ENCODE data around the gene KCNH3. TPM values are rescaled to one million over a fixed set of nuclear protein-coding genes. Genes with fewer than 3 reads are reported as not detected.
A peak's percentile ranks its signal among the peaks of the same experiment; 100 is the strongest.

Gene KCNH3
- total RNA-seq, 4 donors from 2014 or later: 0.15 to 1.0 (median 0.43) TPM

- Histone ChIP-seq H3K4me1 (peaks cover 30% of the 10 kb centered on the region), H3K27me3 (no peaks in the 10 kb centered on the region), H3K9me3 (no peaks in the 10 kb centered on the region), H3K4me3 (peak within 1 kb of the TSS; percentile 80), H3K36me3 (peaks cover 28% of the 10 kb centered on the region), H3K27ac (peak within 1 kb of the TSS; percentile 87)
- peak; percentile 94 for DNase-seq (ENCODE audit: low spot score in 2 of 2)
- TF ChIP-seq POLR2A (IDR thresholded peaks at IDR 0.05): peak in 1 of 2 donors; percentile 66
- no peak for TF ChIP-seq CTCF (IDR thresholded peaks at IDR 0.05)
- no peak for TF ChIP-seq EP300 (IDR thresholded peaks at IDR 0.05)
- TF ChIP-seq POLR2AphosphoS5 (IDR thresholded peaks at IDR 0.05): peak in 2 of 3 donors; percentile 70 to 78
- under 1% methylated on average over 51 of the region's 54 CpGs for WGBS
Observed at GRCh38 chr12:49567611-49568441, 29.0 kb downstream of the KCNH3 start, which contains the start of gene MCRS1. MCRS1 (minus strand) TSS chr12:49568142; CDS start chr12:49566731, 1,411 bp downstream.

GRCh38 chr12:49568442-49569162, 29.8 kb downstream of the KCNH3 start:
- Histone ChIP-seq H3K9me3 (no peaks in the 10 kb centered on the region), H3K27me3 (no peaks in the 10 kb centered on the region), H3K4me1 (peaks cover 30% of the 10 kb centered on the region), H3K27ac (peak overlapping the region; percentile 87), H3K4me3 (peak overlapping the region; percentile 80), H3K36me3 (peaks cover 21% of the 10 kb centered on the region)
- no peak for DNase-seq (ENCODE audit: low spot score in 2 of 2)
- 1% methylated on average over 19 of the region's 19 CpGs for WGBS
- no peak for TF ChIP-seq EP300 (IDR thresholded peaks at IDR 0.05)

GRCh38 chr12:49577589-49578315, 38.9 kb downstream of the KCNH3 start:
- Histone ChIP-seq H3K4me1 (peaks cover 8% of the 10 kb centered on the region), H3K27ac (no peak overlapping the region), H3K36me3 (peaks cover 11% of the 10 kb centered on the region), H3K27me3 (no peaks in the 10 kb centered on the region), H3K4me3 (no peak overlapping the region), H3K9me3 (no peaks in the 10 kb centered on the region)
- 82% methylated on average over 9 of the region's 9 CpGs for WGBS
- TF ChIP-seq POLR2AphosphoS5 (IDR thresholded peaks at IDR 0.05): no peak
- no peak for TF ChIP-seq POLR2A (IDR thresholded peaks at IDR 0.05)
- TF ChIP-seq EP300 (IDR thresholded peaks at IDR 0.05): no peak
- TF ChIP-seq CTCF (IDR thresholded peaks at IDR 0.05): no peak
- DNase-seq (ENCODE audit: low spot score in 2 of 2): no peak

- Histone ChIP-seq H3K4me3 (no peak overlapping the region), H3K4me1 (peaks cover 8% of the 10 kb centered on the region), H3K27ac (no peak overlapping the region), H3K27me3 (no peaks in the 10 kb centered on the region), H3K9me3 (no peaks in the 10 kb centered on the region), H3K36me3 (peaks cover 11% of the 10 kb centered on the region)
- DNase-seq (ENCODE audit: low spot score in 2 of 2): peak in 1 of 2 donors; percentile 24
- 92% methylated on average over 13 of the region's 13 CpGs for WGBS
- no peak for TF ChIP-seq CTCF (IDR thresholded peaks at IDR 0.05)
- no peak for TF ChIP-seq POLR2AphosphoS5 (IDR thresholded peaks at IDR 0.05)
Observed at GRCh38 chr12:49578471-49579112, 39.8 kb downstream of the KCNH3 start.
